SK-N-DZ (cell line): ENCODE measurements around the gene TRIM67.

ENCODE experiments used
- DNase-seq: peaks from one replicate; pipeline ENCODE4 v3.0.0-alpha.2; 2015; ENCODE audit warnings: low spot score

Gene TRIM67

DNA sequence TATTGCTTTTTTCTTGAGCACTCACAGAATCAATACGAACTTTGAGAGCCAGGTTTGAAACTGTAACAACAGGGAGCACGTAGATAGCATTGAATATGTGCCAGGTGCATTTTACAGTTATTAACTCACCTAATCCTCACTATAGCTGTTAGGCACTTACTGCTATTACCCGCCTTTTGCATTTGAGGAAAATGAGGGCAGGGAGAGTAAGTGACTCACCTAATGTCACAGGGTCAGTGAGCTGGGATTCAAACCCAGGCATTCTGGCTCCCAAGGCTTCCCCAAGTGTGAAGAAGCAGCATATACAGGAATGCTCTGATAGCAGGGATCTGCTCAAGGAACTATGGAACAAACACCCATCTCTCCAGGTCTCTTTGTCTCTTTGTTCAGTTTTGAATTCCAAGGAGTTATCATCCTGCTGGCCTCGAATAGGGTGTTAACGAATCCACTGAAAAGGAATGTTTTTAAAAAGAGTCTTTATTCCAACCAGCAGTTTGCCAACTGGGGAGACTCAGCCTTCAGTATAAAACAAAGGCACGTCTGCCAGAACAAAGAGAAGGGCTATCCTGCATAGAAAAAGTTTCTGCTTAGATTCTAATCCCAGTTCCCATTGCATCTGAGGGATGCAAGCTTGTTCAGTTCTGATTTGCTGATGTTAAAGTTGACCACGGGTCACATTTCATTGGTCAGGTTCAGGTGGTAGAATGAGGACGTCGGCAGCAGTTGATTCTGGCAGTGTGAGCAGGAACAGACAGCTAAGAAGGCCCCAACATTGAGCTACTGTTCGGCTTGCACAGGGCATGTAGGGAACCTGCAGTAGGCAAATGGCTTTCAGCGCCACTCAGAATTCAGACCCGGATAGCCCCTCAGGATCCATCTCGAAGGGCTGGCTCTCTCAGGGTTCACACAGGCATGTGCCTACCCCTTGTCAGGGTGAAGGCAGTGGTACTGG, 22.1 kb downstream of the TRIM67 start:
- DNase-seq: no peak

- DNase-seq: no peak
These were observed 23.0 kb downstream of the TRIM67 start for GRCh38 chr1:231184891-231185290.

GRCh38 chr1:231185391-231185790, 23.5 kb downstream of the TRIM67 start:
- no peak for DNase-seq

- no peak for DNase-seq
These were observed 24.7 kb downstream of the TRIM67 start for GRCh38 chr1:231186356-231187115.

DNA sequence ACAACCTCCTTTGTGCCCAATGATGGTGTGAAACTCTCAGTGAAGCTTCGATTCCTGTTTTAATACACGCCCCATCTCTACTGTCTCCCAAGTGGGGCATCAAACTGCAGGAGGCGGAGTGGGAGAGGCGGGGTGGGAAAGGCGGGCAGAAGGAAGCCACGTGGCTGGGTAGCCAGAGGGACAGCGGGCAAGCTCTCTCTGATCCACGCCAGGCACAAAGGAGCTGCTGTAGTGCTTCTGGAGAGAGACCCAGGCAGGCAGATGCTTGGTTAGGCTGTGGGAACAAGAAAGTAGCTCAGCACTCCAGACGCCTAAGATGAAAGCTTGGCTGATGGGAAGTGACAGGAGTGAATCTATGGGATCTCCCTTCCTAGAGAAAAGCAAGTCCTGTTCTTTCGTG, 25.7 kb downstream of the TRIM67 start:
- DNase-seq: no peak

GRCh38 chr1:231188072-231188471, 26.2 kb downstream of the TRIM67 start:
- no peak for DNase-seq

GRCh38 chr1:231188768-231189167, 26.9 kb downstream of the TRIM67 start:
- no peak for DNase-seq

DNA sequence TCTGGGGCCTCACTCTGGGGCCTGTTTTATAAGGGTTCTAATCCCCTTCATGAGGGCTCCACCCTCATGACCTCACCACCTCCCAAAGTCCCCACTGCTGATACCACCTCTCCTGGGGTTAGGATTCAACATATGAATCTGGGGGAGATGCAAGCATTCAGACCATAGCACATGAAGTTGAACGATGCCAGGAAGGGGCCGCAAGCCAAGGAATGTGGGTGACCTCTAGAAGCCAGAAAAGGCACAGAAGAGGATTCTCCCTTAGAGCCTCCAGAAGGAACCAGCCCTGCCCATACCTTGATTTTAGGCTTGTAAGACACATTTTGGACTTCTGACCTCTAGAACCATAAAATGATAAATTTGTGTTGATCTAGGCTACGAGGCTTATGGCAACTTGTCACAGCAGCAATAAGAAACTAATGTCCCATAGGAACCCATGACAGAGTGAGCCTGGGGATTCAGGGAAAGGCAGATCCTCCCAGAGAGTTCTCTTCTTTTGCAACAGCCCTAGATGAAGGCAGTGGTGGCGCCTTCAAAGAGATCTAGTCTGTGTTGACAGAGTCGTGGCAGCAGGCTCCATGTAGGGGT, 27.9 kb downstream of the TRIM67 start:
- no peak for DNase-seq

- no peak for DNase-seq
These were observed 28.6 kb downstream of the TRIM67 start for GRCh38 chr1:231190456-231190855.

GRCh38 chr1:231192620-231193163, 30.8 kb downstream of the TRIM67 start:
- no peak for DNase-seq

DNA sequence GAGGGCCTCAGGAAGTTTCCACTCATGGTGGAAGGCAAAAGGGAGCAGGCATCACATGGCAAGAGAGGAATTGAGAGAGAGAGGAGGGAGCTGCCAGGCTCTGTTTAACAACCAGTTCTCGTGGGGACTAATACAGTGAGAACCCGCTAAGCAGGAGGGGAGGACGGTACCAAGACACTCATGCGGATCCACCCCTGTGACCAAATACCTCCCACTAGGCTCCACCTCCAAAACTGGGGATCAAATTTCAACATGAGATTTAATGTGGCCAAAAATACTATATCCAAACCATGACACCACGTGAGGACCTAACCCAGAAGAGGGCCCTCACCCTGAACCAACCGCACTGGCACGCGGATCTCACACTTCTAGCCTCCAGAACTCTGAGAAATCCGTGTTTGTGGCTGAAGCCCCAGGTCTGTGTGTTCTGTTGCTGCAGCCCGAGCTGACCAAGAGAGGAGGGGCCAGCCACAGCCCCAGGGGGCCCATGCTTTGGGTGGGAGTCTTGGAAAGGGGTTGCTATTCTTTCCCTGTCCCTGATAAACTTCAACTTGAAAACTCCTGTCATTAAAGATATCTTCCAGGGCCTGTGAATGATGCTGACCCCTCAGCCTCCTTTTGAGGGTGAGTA, 32.0 kb downstream of the TRIM67 start:
- DNase-seq: no peak

- DNase-seq: no peak
These were observed 32.6 kb downstream of the TRIM67 start for GRCh38 chr1:231194476-231194842.

DNA sequence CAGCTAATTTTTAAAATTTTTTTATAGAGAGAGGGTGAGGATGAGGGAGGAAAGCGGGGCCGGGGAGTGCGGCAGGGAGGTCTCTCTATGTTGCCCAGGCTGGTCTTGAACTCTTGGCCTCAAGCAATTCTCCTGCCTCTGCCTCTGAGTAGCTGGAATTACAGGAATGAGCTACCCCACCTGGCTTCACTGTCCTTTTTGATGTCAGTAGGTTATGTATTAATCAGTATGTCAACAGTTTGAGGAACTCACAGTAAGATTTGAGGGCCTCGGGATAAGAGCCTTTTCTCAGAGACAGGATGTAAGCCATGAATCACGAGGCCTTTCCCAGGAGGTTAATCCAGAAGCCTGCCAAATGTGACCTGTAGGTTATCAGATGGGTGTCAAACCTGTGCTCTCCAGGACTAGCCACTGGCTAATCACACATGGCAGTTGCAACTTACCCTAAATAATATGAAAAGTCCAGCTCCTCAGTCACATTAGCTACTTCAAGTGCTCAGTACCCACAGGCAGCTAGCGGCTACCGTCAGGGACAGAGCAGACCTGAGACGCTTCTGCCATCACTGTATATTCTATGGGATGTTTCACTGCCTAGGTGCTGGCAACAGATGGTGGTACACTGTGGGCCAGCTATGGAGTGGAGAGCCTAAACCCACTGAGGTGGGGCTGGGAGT, 33.1 kb downstream of the TRIM67 start:
- DNase-seq: no peak

DNA sequence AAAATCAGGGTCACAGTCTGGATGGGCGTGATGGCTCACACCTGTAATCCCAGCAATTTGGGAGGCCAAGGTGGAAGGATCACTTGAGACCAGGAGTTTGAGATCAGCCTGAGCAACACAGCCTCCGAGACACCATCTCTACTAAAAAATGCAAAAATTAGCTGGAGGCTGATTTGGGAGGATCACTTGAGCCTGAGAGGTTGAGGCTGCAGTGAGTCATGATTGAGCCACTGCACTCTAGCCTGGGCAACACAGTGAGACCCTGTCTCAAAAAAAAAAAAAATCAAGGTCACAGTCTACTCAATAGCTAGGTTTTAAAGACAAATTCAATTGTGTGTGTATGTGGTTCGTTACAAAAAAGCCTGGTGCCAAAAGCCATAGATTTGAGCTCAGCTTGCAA, 34.4 kb downstream of the TRIM67 start:
- DNase-seq: no peak

DNA sequence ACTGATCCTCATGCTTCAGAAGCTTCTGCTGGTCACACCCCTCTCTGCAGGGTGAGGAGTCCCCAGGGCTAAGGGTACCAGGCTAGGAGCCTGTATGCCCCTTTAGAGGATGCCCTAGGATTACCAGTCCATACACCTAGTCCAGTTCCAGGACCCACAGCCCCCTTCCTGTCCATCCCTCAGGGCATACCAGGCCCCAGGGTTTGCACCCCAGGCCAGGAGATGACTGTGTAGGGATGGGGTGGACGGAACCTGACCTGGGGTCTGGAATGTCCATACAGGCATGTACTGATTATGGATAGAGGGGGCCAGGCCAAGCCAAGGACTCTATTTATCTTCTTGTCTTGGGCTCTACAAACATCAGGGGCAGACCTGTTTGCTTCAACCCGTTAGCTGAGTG, 34.9 kb downstream of the TRIM67 start:
- DNase-seq: no peak

DNA sequence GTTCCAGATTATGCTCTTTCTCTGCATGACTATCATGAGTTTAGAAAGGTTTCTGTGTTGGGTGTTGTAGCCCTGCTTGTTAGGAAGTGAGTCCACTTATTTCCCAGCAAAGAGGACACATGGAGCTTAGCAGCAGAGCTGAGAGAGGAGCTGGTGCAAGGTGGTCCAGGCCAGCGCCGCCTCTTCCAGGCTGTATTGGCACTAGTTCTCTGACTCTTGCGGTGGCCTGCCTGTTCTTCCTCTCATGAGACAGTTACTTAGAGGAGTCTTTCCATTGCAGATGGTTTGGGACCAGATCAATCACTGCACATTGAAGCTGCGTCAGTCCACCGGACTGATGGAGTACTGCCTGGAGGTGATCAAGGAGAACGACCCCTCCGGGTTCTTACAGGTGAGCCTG, 38.0 kb downstream of the TRIM67 start:
- no peak for DNase-seq

- no peak for DNase-seq
These were observed 38.7 kb downstream of the TRIM67 start for GRCh38 chr1:231200388-231201031.

- no peak for DNase-seq
These were observed 39.6 kb downstream of the TRIM67 start for GRCh38 chr1:231201375-231201978.

DNA sequence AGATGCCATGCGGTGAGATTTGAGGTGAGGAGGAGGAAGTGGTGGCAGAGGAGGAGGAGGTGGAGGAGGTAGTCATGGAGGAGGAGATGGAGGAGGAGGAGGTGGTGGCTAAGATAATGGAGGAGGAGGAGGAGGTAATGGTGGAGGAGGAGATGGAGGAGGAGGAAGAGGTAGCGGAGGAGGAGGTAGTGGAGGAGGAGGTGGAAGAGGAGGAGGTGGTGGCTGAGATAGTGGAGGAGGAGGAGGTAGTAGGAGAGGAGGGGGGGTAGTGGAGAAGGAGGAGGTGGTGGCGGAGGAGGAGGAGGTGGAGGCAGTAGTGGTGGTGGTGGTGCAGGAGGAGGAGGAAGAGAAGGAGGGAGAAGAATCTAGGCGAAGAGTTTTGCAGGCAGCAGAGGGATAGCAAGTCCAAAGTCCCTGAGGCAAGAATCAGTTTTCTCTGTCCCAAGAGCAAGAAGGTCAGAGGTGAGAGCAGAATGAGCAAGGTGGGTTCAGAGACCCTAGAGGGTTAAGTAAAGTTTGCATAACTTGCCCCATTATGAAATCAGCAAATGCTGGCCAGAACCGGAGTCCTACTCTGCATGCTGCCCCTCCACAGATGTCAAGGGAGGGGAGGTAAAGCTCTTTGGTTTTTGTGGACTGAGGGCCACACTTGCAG, 40.2 kb downstream of the TRIM67 start:
- DNase-seq: no peak
